ENCODE measurements around the gene ESR1.

- no peak for TF ChIP-seq POLR2A (IDR thresholded peaks at IDR 0.05)
- no peak for TF ChIP-seq CTCF (IDR thresholded peaks at IDR 0.05)
These were observed at the start of gene ESR1 for GRCh38 chr6:151807513-151808370.
